RCC 7860 (cell line): Measurements from ENCODE around the gene ZSWIM8.
"Not testable (repeated sequence)": the region's sequence is repeated elsewhere in the genome, so short reads cannot be mapped to it uniquely, and the experiment has no call there.

Source experiments
- DNase-seq: peaks from one replicate; pipeline ENCODE4 v3.0.0-alpha.2; 2015; ENCODE audit warnings: low spot score
- FAIRE-seq: peaks from 2 replicates; lab custom pipeline; 2012; peaks lifted over from hg19 to GRCh38; lab: Jason Lieb, UNC

The ZSWIM8 gene

GRCh38 chr10:73796035-73796434 lies 10.6 kb downstream of the ZSWIM8 start:
- not testable (repeated sequence) for DNase-seq, FAIRE-seq

- DNase-seq (no peak), FAIRE-seq (no peak)
Observed at GRCh38 chr10:73796766-73797165, 11.4 kb downstream of the ZSWIM8 start.

- DNase-seq, result no peak
- FAIRE-seq, result no peak
Observed at GRCh38 chr10:73797324-73798025, 12.1 kb downstream of the ZSWIM8 start.

GRCh38 chr10:73798087-73798486 lies 12.7 kb downstream of the ZSWIM8 start:
- DNase-seq, result no peak
- no peak for FAIRE-seq

- FAIRE-seq, result no peak
Observed at GRCh38 chr10:73798927-73799560, 13.6 kb downstream of the ZSWIM8 start.

GRCh38 chr10:73799899-73800559 lies 14.6 kb downstream of the ZSWIM8 start:
- DNase-seq, result no peak
- no peak for FAIRE-seq

More at GRCh38 chr10:73798927-73799560, 13.6 kb downstream of the ZSWIM8 start:
- no peak for DNase-seq

GRCh38 chr10:73800560-73801252 lies 15.3 kb downstream of the ZSWIM8 start:
- no peak for DNase-seq
- FAIRE-seq, result no peak

GRCh38 chr10:73801253-73801590 lies 15.8 kb downstream of the ZSWIM8 start:
- FAIRE-seq, result no peak
- no peak for DNase-seq

GRCh38 chr10:73802276-73802991 lies 17.0 kb downstream of the ZSWIM8 start:
- no peak for FAIRE-seq
- DNase-seq, result no peak

GRCh38 chr10:73803680-73804286 lies 18.4 kb downstream of the ZSWIM8 start:
- FAIRE-seq, result no peak

GRCh38 chr10:73806176-73806950 lies 21.0 kb downstream of the ZSWIM8 start:
- DNase-seq (no peak), FAIRE-seq (no peak)

More at GRCh38 chr10:73803680-73804286, 18.4 kb downstream of the ZSWIM8 start:
- no peak for DNase-seq

- FAIRE-seq (no peak), DNase-seq (no peak)
Observed at GRCh38 chr10:73807471-73807870, 22.1 kb downstream of the ZSWIM8 start.

GRCh38 chr10:73808021-73808815 lies 22.8 kb downstream of the ZSWIM8 start:
- DNase-seq (no peak), FAIRE-seq (no peak)

- no peak for DNase-seq
- no peak for FAIRE-seq
Observed at GRCh38 chr10:73809061-73809818, 23.8 kb downstream of the ZSWIM8 start.

- FAIRE-seq, result no peak
Observed at GRCh38 chr10:73810358-73810734, 24.9 kb downstream of the ZSWIM8 start.

GRCh38 chr10:73810735-73811465 lies 25.5 kb downstream of the ZSWIM8 start:
- FAIRE-seq (no peak), DNase-seq (no peak)

More at GRCh38 chr10:73810358-73810734, 24.9 kb downstream of the ZSWIM8 start:
- no peak for DNase-seq

GRCh38 chr10:73812657-73813056 lies 27.3 kb downstream of the ZSWIM8 start:
- FAIRE-seq (no peak), DNase-seq (no peak)
